ENCODE results near the gene RNF26. TPM values are rescaled to one million over a fixed set of nuclear protein-coding genes. Genes with fewer than 3 reads are reported as not detected.

The RNF26 gene
- total RNA-seq, 1 donor from 2014 or later, result 23.2 TPM

GRCh38 chr11:119345685-119346084, 11.4 kb downstream of the RNF26 start:
- DNase-seq (no peak), ATAC-seq (no peak)
- no peak overlapping the region for H3K4me3 ChIP-seq
- H3K4me1 ChIP-seq, result peaks cover 11% of the 10 kb centered on the region
- no peaks in the 10 kb centered on the region for H3K36me3 ChIP-seq
- TF ChIP-seq, protein P1, sequence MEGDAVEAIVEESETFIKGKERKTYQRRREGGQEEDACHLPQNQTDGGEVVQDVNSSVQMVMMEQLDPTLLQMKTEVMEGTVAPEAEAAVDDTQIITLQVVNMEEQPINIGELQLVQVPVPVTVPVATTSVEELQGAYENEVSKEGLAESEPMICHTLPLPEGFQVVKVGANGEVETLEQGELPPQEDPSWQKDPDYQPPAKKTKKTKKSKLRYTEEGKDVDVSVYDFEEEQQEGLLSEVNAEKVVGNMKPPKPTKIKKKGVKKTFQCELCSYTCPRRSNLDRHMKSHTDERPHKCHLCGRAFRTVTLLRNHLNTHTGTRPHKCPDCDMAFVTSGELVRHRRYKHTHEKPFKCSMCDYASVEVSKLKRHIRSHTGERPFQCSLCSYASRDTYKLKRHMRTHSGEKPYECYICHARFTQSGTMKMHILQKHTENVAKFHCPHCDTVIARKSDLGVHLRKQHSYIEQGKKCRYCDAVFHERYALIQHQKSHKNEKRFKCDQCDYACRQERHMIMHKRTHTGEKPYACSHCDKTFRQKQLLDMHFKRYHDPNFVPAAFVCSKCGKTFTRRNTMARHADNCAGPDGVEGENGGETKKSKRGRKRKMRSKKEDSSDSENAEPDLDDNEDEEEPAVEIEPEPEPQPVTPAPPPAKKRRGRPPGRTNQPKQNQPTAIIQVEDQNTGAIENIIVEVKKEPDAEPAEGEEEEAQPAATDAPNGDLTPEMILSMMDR (IDR thresholded peaks at IDR 0.05), result no peak
- peaks cover 9% of the 10 kb centered on the region for H3K27me3 ChIP-seq
- no peaks in the 10 kb centered on the region for H3K9me3 ChIP-seq
- intact Hi-C loops (cut with DNase I), result no loop called here
- no peak overlapping the region for H3K27ac ChIP-seq

DNA sequence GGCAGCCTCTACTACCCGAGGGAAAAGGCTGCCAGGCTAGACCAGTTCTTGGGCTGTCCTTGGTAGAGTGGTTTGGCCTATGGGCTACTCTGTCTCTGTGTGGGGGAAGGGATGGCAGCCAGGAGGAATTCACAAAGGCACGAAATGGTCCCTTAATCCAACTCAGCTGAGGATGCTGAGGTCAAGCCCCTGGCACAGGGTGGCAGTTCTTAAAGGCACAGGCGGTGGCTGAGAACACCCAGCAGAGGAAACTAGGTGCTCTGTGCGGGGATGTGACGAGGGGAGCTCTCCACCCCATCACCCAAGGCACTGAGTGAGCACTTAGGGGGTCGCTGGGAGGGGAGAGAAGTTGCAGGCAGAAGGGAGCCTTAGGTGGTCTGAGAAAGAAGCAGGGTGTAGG, 12.3 kb downstream of the RNF26 start, which contains the start of gene MFRP:
MFRP (minus strand) TSS at position 101 of the 400 bp plus-strand sequence. CDS start 192 bp downstream, outside the sequence.
- DNase-seq (no peak), ATAC-seq (no peak)
- peaks cover 1% of the 10 kb centered on the region for H3K4me1 ChIP-seq
- no peak within 1 kb of the TSS for H3K4me3 ChIP-seq
- intact Hi-C loops (cut with DNase I), result no loop called here
- no peak within 1 kb of the TSS for H3K27ac ChIP-seq
- peaks cover 10% of the 10 kb centered on the region for H3K27me3 ChIP-seq
- TF ChIP-seq, protein P1 (IDR thresholded peaks at IDR 0.05), result no peak
- H3K36me3 ChIP-seq, result no peaks in the 10 kb centered on the region
- H3K9me3 ChIP-seq, result no peaks in the 10 kb centered on the region

GRCh38 chr11:119347242-119347641, 12.9 kb downstream of the RNF26 start:
- Histone ChIP-seq H3K9me3 (no peaks in the 10 kb centered on the region), H3K4me3 (no peak overlapping the region), H3K27me3 (peaks cover 13% of the 10 kb centered on the region), H3K4me1 (no peaks in the 10 kb centered on the region), H3K36me3 (no peaks in the 10 kb centered on the region), H3K27ac (no peak overlapping the region)
- TF ChIP-seq, protein P1 (IDR thresholded peaks at IDR 0.05), result no peak
- no peak for ATAC-seq
- intact Hi-C loops (cut with DNase I), result no loop called here
- no peak for DNase-seq

- H3K27ac ChIP-seq, result no peak overlapping the region
- H3K9me3 ChIP-seq, result no peaks in the 10 kb centered on the region
- ATAC-seq, result no peak
- no peak overlapping the region for H3K4me3 ChIP-seq
- no peaks in the 10 kb centered on the region for H3K36me3 ChIP-seq
- TF ChIP-seq, protein P1 (IDR thresholded peaks at IDR 0.05), result no peak
- no peaks in the 10 kb centered on the region for H3K4me1 ChIP-seq
- no peak for DNase-seq
- intact Hi-C loops (cut with DNase I), result no loop called here
- H3K27me3 ChIP-seq, result peaks cover 7% of the 10 kb centered on the region
These were observed 13.7 kb downstream of the RNF26 start for GRCh38 chr11:119347940-119348605.

- Histone ChIP-seq H3K4me3 (no peak overlapping the region), H3K27me3 (peaks cover 7% of the 10 kb centered on the region), H3K27ac (no peak overlapping the region), H3K9me3 (no peaks in the 10 kb centered on the region), H3K4me1 (no peaks in the 10 kb centered on the region), H3K36me3 (no peaks in the 10 kb centered on the region)
- TF ChIP-seq, protein P1 (IDR thresholded peaks at IDR 0.05), result no peak
- DNase-seq (no peak), ATAC-seq (no peak)
- intact Hi-C loops (cut with DNase I), result no loop called here
These were observed 16.0 kb downstream of the RNF26 start for GRCh38 chr11:119350302-119350701.
